Measurements from ENCODE around the gene R3HDM2. TPM values are rescaled to one million over a fixed set of nuclear protein-coding genes. Genes with fewer than 3 reads are reported as not detected.

Gene R3HDM2
- total RNA-seq, 4 donors from 2014 or later = 31.0 to 51.9 (median 41.6) TPM

DNA sequence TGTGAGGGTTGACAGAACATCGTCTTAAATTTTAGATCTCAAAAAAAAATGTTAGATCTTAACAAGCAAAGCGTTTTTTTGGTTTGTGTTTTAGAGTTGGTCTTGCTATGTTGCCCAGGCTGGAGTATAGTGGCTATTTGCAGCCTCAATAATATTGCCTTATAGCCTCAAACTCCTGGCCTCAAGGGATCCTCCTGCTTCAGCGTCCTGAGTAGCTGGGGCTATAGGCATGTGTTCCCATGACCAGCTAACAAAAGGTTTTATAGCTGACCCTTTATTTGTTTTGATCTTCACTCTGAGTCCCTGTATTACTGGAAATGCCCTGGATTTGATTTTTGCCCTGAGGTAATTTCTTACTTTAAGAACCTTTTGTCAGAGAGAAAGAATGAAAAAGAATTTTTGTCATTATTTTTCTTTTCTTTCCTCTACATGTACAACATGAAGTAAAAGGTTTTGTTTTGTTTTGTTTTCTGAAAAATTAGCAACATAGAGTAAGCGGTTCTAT is 9.0 kb upstream of the R3HDM2 start:
- DNase-seq (ENCODE audit: low spot score in 2 of 2) = no peak
- Histone ChIP-seq H3K4me1 (no peaks in the 10 kb centered on the region), H3K9me3 (peaks cover 0 to 7% (median 0%) of the 10 kb centered on the region in 4 donors), H3K27me3 (no peaks in the 10 kb centered on the region), H3K36me3 (no peaks in the 10 kb centered on the region), H3K27ac (no peak overlapping the region), H3K4me3 (no peak overlapping the region)
- TF ChIP-seq CTCF (IDR thresholded peaks at IDR 0.05) (no peak), POLR2A (IDR thresholded peaks at IDR 0.05) (no peak), EP300 (IDR thresholded peaks at IDR 0.05) (no peak)
- 67% methylated on average over 4 of the region's 4 CpGs for WGBS, 2 donors

DNA sequence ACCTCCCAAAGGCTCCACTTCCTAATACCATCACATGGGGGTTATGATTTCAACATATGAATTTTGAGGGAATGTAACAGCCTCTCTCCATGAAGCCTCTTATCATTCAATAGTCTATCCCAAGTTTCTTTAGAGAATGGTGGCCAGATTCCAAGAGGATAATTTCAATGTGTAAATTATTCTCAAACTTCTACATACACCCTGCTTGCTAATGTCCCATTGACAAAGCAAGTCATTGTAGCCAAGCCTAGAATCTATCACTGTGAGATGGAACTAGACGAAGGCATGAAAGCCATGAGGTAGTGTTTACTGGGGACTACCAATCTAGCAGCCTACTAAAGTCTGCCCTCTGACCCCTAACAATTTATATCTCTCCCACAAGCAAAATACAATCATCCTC is 7.6 kb upstream of the R3HDM2 start:
- DNase-seq (ENCODE audit: low spot score in 2 of 2) = no peak

GRCh38 chr12:57435293-57435692 is 4.5 kb upstream of the R3HDM2 start:
- H3K9me3 ChIP-seq = no peaks in the 10 kb centered on the region
- no peak for DNase-seq (ENCODE audit: low spot score in 2 of 2)
- TF ChIP-seq EP300 (IDR thresholded peaks at IDR 0.05) = no peak
- TF ChIP-seq CTCF (IDR thresholded peaks at IDR 0.05) = no peak
- no peak for TF ChIP-seq POLR2A (IDR thresholded peaks at IDR 0.05)
- peaks cover 0 to 7% (median 3%) of the 10 kb centered on the region in 4 donors for H3K4me1 ChIP-seq
- no peaks in the 10 kb centered on the region for H3K36me3 ChIP-seq
- whole genome bisulfite sequencing, 2 donors = 45 to 51% methylated on average over 4 of the region's 4 CpGs
- H3K4me3 ChIP-seq = no peak overlapping the region
- H3K27me3 ChIP-seq = no peaks in the 10 kb centered on the region
- H3K27ac ChIP-seq = no peak overlapping the region

More for the DNA sequence above, 7.6 kb upstream of the R3HDM2 start:
- no peaks in the 10 kb centered on the region for H3K36me3 ChIP-seq
- no peaks in the 10 kb centered on the region for H3K27me3 ChIP-seq
- no peak overlapping the region for H3K27ac ChIP-seq
- H3K4me1 ChIP-seq = no peaks in the 10 kb centered on the region
- WGBS, 2 donors = 23 to 53% methylated on average over 1 of the region's 1 CpG
- no peak overlapping the region for H3K4me3 ChIP-seq
- H3K9me3 ChIP-seq = peaks cover 0 to 7% (median 0%) of the 10 kb centered on the region in 4 donors
- no peak for TF ChIP-seq CTCF (IDR thresholded peaks at IDR 0.05)
- no peak for TF ChIP-seq POLR2A (IDR thresholded peaks at IDR 0.05)
- no peak for TF ChIP-seq EP300 (IDR thresholded peaks at IDR 0.05)

- 64 to 80% methylated on average over 8 of the region's 8 CpGs for WGBS, 2 donors
- Histone ChIP-seq H3K4me1 (peaks cover 0 to 9% (median 3%) of the 10 kb centered on the region in 4 donors), H3K9me3 (no peaks in the 10 kb centered on the region), H3K27me3 (no peaks in the 10 kb centered on the region), H3K4me3 (no peak within 1 kb of the TSS), H3K36me3 (no peaks in the 10 kb centered on the region), H3K27ac (no peak within 1 kb of the TSS)
- TF ChIP-seq POLR2A (IDR thresholded peaks at IDR 0.05) = no peak
- TF ChIP-seq EP300 (IDR thresholded peaks at IDR 0.05) = no peak
- TF ChIP-seq CTCF (IDR thresholded peaks at IDR 0.05) = no peak
- DNase-seq (ENCODE audit: low spot score in 2 of 2) = no peak
These were observed 3.8 kb upstream of the R3HDM2 start, which contains the start of gene INHBC for GRCh38 chr12:57434517-57435223. Gene INHBC, plus strand, starts transcription at chr12:57434784. Its CDS starts 103 bp downstream, at chr12:57434887.

DNA sequence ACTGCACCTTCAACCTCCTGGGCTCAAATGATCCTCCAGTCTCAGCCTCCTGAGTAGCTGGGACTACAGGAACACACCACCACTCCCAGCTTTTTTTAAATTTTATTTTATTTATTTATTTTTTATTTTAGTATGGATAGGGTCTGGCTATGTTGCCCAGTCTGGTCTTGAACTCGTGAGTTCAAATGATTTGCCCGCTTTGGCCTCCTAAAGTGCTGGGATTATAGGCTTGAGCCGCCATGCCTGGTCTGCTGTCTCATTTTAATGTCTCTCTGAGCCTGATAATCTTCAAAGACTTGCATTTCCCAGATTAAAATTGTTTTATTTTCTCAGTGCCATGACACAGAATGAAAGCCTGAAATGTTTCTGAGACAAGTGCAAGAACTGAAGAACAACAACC is 2.5 kb upstream of the R3HDM2 start:
- WGBS, 2 donors = 75 to 78% methylated on average over 3 of the region's 3 CpGs
- Histone ChIP-seq H3K4me1 (peaks cover 0 to 22% (median 6%) of the 10 kb centered on the region in 4 donors), H3K9me3 (no peaks in the 10 kb centered on the region), H3K36me3 (no peaks in the 10 kb centered on the region), H3K27me3 (no peaks in the 10 kb centered on the region), H3K4me3 (no peak overlapping the region), H3K27ac (no peak overlapping the region)
- no peak for TF ChIP-seq CTCF (IDR thresholded peaks at IDR 0.05)
- no peak for TF ChIP-seq EP300 (IDR thresholded peaks at IDR 0.05)
- TF ChIP-seq POLR2A (IDR thresholded peaks at IDR 0.05) = no peak
- no peak for DNase-seq (ENCODE audit: low spot score in 2 of 2)
